ENCODE measurements around the gene IFIT1. TPM values are rescaled to one million over a fixed set of nuclear protein-coding genes. Genes with fewer than 3 reads are reported as not detected.
"Not testable (repeated sequence)": the region's sequence is repeated elsewhere in the genome, so short reads cannot be mapped to it uniquely, and the experiment has no call there.

IFIT1 gene
- total and polyA plus RNA-seq, 2 donors (not counting 3 experiments of a cell fraction or from before 2014, with no cell fraction given), result 0.51 to 0.75 TPM

GRCh38 chr10:89404104-89405047 is 12.0 kb downstream of the IFIT1 start:
- no peak overlapping the region for H2AFZ ChIP-seq (ENCODE audit: low read depth, low read length)
- no peak overlapping the region for H3K4me2 ChIP-seq (ENCODE audit: insufficient read depth, low read length)
- no TSS peak for BruUV-seq (replicated peaks)
- H3K79me2 ChIP-seq (ENCODE audit: control insufficient read depth, insufficient read depth, low read length), result no peaks in the 10 kb centered on the region
- H3K4me3 ChIP-seq (replicated peaks in 1 of 3; ENCODE audit: insufficient read depth in 1 of 3, low read depth in 1 of 3, low read length in 3 of 3), result no peak overlapping the region
- no peaks in the 10 kb centered on the region for H3K4me1 ChIP-seq (ENCODE audit: control insufficient read depth, extremely low read depth, insufficient read depth, low read length)
- H3K9ac ChIP-seq (replicated peaks; ENCODE audit: extremely low read depth, insufficient read depth, low read length), result no peak overlapping the region
- no peaks in the 10 kb centered on the region for H3K9me3 ChIP-seq (replicated peaks; ENCODE audit: control insufficient read depth, insufficient read depth, low read length)
- DNase-seq (ENCODE audit: low read depth, low spot score), result no peak
- ChIA-PET CTCF (interaction anchor here (1.2 kb wide), 1 partner anchor 15 kb away, joined by 5 read pairs; no protein-coding TSS in a partner anchor), POLR2A (no interaction called here)
- no peak for FAIRE-seq
- dilution Hi-C loops (cut with MboI; ENCODE audit: extremely low pct_ligation_motif_present, low sequenced_read_pairs) (no loop called here), intact Hi-C loops (cut with micrococcal nuclease) (no loop called here)
- TF ChIP-seq POLR2A (IDR thresholded peaks at IDR 0.05; ENCODE audit: low read depth, low read length) (no peak), EZH2 (IDR thresholded peaks at IDR 0.05; ENCODE audit: borderline replicate concordance, low read depth, low read length, severe bottlenecking) (no peak), JUN (IDR thresholded peaks at IDR 0.05; ENCODE audit: borderline replicate concordance, insufficient read depth, insufficient read length, low read depth) (no peak), FOS (IDR thresholded peaks at IDR 0.05; ENCODE audit: borderline replicate concordance, insufficient read depth, low read length) (no peak), MYC (IDR thresholded peaks at IDR 0.05; ENCODE audit: low read depth, low read length) (no peak), CTCF (IDR thresholded peaks at IDR 0.05; ENCODE audit: extremely low read depth in 1 of 2, insufficient read depth in 1 of 2, low read depth in 1 of 2, low read length in 2 of 2) (no peak), MAX (IDR thresholded peaks at IDR 0.05; ENCODE audit: insufficient read depth, insufficient read length) (no peak), GATA2 (IDR thresholded peaks at IDR 0.05; ENCODE audit: insufficient read depth, insufficient read length, low read depth, low read length) (no peak), POLR2AphosphoS5 (IDR thresholded peaks at IDR 0.05; ENCODE audit: insufficient read depth, low read depth, low read length) (no peak)
- H4K20me1 ChIP-seq (replicated peaks; ENCODE audit: control insufficient read depth, extremely low read depth, insufficient read depth, low read length), result no peaks in the 10 kb centered on the region
- no peaks in the 10 kb centered on the region for H3K9me1 ChIP-seq (replicated peaks; ENCODE audit: control insufficient read depth, extremely low read depth, insufficient read depth, low read length)
- no peak overlapping the region for H3K27ac ChIP-seq (ENCODE audit: insufficient read depth, low read depth, low read length)
- no peaks in the 10 kb centered on the region for H3K36me3 ChIP-seq (ENCODE audit: control insufficient read depth in 2 of 2, extremely low read depth in 1 of 2, insufficient read depth in 2 of 2, low read length in 2 of 2)
- H3K27me3 ChIP-seq (ENCODE audit: control insufficient read depth in 2 of 2, insufficient read depth in 2 of 2, low read length in 2 of 2), result peaks cover 0 to 2% of the 10 kb centered on the region in 2 experiments

GRCh38 chr10:89406178-89406577 is 13.8 kb downstream of the IFIT1 start:
- CTCF ChIA-PET; H2AFZ ChIP-seq (ENCODE audit: low read depth, low read length); H3K79me2 ChIP-seq (ENCODE audit: control insufficient read depth, insufficient read depth, low read length); intact Hi-C loops (cut with micrococcal nuclease); H3K36me3 ChIP-seq (ENCODE audit: control insufficient read depth in 2 of 2, extremely low read depth in 1 of 2, insufficient read depth in 2 of 2, low read length in 2 of 2); DNase-seq (ENCODE audit: low read depth, low spot score); BruUV-seq (replicated peaks); H3K9me1 ChIP-seq (replicated peaks; ENCODE audit: control insufficient read depth, extremely low read depth, insufficient read depth, low read length); H3K9me3 ChIP-seq (replicated peaks; ENCODE audit: control insufficient read depth, insufficient read depth, low read length); H3K4me3 ChIP-seq (replicated peaks in 1 of 3; ENCODE audit: insufficient read depth in 1 of 3, low read depth in 1 of 3, low read length in 3 of 3); H3K27ac ChIP-seq (ENCODE audit: insufficient read depth, low read depth, low read length); H3K4me2 ChIP-seq (ENCODE audit: insufficient read depth, low read length); dilution Hi-C loops (cut with MboI; ENCODE audit: extremely low pct_ligation_motif_present, low sequenced_read_pairs); H3K4me1 ChIP-seq (ENCODE audit: control insufficient read depth, extremely low read depth, insufficient read depth, low read length); POLR2A ChIA-PET; H3K9ac ChIP-seq (replicated peaks; ENCODE audit: extremely low read depth, insufficient read depth, low read length); H4K20me1 ChIP-seq (replicated peaks; ENCODE audit: control insufficient read depth, extremely low read depth, insufficient read depth, low read length); FAIRE-seq; H3K27me3 ChIP-seq (ENCODE audit: control insufficient read depth in 2 of 2, insufficient read depth in 2 of 2, low read length in 2 of 2): not testable (repeated sequence)

Data from endothelial cell of umbilical vein (primary cell).